Measurements from ENCODE around the gene C11orf98.
A peak's percentile ranks its signal among the peaks of the same experiment; 100 is the strongest.
"Not testable (repeated sequence)": the region's sequence is repeated elsewhere in the genome, so short reads cannot be mapped to it uniquely, and the experiment has no call there.

Gene C11orf98

DNA sequence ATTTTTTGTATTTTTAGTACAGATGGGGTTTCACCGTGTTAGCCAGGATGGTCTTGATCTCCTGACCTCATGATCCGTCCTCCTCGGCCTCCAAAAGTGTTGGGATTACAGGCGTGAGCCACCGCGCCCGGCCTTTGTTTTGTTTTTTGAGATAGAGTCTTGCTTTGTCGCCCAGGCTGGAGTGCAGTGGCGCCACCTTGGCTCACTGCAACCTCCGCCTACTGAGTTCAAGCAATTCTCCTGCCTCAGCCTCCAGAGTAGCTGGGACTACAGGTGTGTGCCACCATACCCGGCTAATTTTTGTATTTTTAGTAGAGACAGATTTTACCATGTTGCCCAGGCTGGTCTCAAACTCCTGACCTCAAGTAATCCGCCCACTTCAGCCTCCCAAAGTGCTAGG is 14.7 kb downstream of the C11orf98 start:
- DNase-seq (ENCODE audit: low read depth) = not testable (repeated sequence)

DNA sequence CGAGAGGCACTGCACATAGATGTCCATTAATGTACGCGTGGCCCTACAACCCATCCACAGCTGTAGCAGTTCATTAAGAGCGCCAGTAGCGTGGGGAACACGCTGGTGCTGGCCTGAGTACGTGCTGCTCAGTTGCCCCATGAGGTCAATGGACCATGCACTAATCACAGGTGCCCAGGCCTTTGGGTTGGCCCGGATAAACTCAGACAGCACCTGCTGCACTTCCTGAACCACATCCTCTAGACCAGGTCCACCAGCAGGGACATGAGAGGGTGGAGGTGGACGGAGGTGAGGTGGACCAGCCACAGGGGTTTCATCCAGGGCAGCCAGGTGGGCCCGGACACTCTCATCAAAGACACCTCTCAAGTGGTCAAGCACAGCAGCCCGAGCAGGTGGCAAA is 15.5 kb downstream of the C11orf98 start:
- DNase-seq (ENCODE audit: low read depth) = no peak

DNA sequence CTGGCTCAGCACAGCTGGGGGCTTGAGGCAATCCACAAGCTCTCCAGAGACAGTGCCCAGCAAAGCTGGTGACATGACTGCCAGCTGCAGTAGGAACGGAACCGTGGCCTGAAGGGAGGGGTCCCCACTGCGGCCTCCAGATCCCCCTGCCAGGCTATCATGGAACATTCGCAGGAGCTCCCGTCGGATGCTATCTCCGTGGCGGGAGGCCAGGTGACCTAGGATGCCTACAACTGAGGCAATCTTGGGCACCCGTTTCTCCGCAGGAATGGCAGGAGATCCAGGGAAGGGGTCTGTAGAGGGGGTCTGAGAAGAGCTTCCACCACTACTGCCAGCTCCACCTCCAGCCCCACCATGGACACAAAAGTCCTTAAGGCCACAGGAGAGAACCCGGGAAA is 16.0 kb downstream of the C11orf98 start:
- no peak for DNase-seq (ENCODE audit: low read depth)

DNA sequence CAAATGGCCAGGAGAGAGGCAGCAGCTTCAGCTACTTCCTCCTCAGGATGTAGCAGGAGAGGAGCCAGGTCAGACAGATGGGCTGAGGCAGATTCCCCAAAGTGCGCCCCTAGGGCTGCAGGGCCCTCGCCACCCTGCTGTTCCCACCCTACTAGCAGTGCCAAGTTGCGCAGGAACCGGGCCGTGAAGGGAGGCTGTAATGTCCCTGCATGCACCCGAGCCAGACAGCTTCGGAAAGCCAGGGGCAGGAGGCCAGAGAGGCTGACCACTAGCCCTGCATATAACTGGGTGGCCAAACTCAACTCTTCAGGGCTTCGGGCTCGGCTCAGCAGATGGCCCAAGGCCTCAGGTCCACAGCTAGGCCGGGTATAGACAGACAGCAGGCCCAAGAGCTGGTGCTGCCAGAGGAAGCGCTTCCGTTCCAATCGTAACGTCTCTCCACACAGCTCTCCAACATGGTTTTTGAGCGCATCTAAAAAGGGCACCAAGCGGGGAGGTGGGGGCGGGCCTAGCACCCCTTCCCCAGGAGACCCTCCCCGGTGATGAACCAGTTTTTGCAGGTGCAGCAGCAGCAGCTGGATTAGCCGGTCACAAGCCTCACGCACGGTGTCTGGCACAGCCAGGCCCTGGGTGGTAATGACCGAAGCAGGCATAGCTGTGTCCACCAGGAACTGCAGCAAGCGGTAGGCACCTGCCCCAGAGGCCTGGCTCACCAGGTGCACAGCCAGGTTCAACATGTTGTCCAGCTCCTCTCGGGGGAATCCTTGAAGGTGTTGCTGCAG is 16.6 kb downstream of the C11orf98 start:
- no peak for DNase-seq (ENCODE audit: low read depth)

DNA sequence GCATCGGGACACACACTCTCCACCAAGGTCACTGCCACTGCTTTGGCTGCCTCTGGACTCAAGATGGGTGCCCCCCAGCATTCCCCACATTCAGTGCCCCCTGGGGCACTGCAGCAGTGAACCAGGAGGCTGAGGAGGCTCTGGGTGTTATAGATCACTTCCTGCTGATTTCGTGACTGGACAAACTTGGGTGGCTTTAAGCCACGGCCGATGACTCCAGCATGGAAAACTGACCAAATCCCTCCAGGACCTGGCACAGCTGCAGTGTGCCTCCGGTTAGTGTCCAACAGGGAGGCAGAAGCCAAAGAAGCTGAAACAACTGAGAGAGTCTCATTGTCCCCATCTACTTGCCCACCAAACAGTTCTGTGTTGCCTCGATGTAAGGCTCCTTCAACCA is 17.4 kb downstream of the C11orf98 start:
- no peak for DNase-seq (ENCODE audit: low read depth)

DNA sequence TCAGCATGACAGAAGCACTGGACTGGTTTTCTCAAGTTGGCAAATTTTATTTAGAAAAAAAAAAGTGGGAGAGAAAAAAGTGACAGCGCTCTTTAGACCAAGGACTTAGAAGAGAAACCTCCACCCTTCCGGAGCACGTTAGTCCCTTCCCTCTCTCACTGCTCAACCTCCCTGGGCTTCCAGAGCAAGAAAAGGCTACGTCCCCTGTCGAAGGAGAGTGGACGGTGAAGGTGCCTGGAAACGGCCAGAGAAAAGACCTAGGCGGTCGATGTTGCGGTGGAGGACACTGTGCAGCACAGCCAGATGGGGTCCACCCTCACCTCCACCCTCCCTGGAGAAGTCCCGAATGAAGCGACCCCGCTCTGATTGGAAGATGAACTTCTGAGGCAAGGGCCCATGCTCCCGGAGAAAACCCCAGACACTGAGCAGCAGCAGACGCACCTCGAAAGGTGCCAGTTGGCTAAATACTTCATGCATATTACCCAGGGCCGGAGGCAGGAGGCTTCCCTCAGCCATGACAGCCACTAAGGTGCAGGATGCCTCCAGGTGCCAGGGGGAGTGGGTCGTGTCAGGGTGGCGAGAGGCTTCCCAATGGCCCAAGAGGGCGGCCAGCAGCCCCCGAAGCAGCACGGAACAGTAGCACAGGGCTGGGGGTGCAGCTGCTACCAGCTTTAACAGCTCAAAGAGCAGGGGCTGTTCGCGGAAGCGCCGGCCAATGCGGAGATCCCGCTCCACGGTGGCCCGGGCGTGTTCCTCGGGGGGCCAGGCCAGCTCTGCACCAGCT is 18.0 kb downstream of the C11orf98 start:
- no peak for DNase-seq (ENCODE audit: low read depth)

DNA sequence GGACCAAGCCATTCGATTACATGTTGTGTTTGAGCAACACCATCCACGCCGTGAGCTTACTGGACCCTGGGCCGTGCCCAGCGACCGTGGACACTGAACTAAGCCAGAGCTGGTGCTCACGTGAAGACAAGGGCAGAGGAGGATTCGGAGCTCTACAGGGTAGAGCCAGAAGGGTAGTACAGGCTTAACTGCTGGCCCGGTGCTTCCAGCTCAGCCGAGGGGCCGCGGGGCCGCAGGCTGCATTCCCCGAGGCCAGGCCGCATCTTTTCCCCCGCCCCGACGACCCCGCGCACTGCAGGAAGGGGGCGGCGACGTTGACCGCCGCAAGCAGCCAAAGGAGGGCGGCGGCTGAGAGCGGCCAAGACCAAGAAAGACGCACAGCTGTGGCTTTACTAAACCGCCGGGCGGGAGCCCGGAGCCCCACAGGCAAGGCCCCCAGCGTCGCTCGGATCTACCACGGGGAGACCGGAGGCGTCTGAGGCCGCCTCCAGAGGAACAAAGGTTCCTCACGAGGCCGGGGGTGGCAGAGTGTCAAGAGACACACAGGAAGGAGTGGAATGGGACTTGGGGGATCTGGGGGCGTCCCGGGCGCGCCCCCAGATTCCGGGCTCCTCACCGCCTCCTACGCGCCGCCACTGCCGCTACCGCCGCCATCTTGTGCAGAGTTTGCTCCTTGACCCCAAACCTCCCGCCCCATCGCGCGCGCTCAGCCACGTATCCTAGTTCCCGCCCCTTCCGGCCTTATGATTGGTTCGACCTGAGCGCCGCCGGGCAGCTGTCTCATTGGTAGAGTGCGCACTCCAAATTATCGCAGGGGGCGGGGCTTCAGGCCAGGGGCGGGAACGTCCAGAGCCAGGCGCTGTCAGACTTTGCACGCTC is 18.8 kb downstream of the C11orf98 start, which contains the start of gene GANAB:
Gene GANAB, minus strand, starts transcription at position 668 of the 879 bp plus-strand sequence. Its CDS starts 14 bp downstream, at position 654.
- peak; percentile 100 for DNase-seq (ENCODE audit: low read depth)

DNA sequence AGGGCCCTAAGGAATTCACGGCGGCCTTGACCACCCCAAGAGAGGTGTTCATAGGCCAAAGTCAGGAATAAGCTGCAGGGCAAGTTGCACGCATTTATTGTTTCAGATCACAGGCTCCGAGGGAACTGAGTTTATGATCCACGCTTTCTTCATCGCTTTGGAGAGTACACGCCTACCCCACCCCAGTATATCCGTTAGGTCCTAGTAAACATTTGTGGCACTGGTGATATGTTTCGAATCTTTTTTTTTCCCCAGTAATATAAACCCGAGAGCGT is 19.4 kb downstream of the C11orf98 start:
- DNase-seq (ENCODE audit: low read depth) = no peak

DNA sequence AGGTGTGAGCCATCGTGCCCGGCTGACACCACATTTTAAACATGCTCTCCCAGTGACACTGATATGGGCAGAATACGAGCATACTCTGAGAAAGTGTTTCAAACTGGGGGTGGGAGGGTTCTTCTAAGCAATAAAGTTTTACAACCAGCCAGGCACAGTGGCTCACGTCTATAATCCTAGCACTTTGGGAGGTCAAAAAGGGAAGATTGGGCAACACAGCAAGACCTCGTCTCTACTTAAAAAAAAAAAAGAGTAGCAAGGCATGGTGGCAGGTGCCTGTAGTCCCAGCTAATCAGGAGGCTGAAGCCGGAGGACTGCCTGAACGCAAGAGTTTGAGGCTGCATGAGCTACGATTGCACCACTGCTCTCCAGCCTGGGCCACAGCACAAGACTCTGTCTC is 20.8 kb downstream of the C11orf98 start:
- DNase-seq (ENCODE audit: low read depth) = no peak

DNA sequence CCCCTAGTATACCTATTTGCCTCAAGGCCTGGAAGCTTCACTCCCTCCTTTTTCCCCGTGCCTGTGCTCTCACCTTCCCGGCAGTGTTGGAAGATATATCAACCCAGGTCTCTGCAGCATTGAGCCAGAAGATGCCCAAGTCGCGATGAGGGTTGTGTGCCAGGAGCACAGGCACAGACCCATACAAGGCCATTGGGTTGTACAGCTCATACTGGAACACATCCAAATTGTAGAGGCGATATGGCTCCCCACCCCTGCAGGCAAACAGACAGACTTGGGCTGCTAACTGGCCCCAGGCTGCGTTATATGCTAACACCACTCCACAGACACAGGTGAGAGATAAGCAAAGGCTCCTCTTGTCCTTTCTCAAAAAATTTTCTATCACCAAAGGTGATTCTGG is 32.5 kb downstream of the C11orf98 start:
- DNase-seq (ENCODE audit: low read depth) = no peak

DNA sequence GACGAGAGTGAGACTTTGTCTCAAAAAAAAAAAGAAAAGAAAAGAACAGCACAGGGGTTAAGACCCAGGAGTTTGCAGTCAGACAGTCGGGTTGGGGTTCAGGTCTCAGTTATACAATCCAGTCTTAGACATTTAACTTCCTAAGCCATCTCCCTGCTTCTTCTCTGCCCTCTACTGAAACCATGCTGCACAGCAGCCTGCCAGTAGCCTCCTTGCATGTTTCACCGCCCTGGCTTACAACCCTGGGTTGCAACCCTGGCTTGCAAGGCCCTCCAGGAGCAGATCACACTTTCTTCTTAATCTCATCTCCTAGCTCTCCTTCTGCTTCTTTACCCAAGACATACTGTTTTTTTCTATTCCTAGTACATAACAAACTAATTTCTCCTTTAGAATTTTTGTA is 37.3 kb downstream of the C11orf98 start:
- no peak for DNase-seq (ENCODE audit: low read depth)

DNA sequence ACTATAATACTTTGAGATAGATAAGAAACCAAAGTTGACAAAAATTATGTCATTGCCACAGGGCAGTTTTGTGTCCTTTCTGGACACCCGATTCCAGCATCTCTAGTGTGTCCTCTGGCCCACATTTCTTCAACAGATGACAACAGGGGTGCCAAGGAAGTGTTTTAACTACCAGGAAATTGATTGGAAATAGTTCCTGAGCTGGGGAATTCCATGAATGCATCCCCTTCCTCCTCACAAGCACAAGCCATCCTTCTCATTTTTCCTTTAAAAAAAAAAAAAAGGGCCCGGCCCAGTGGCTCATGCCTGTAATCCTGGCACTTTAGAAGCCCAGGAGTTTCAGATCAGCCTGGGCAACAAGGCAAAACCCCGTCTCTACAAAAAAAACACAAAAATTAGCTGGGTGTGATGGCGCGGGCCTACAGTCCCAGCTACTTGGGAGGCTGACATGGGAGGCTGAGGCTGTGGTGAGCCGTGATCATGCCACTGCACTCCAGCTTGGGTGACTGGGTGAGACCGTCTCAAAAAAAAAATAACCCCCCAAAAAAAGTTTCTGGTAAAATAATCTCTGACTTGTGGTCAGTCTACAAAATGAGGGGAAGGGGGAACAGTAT is 42.4 kb downstream of the C11orf98 start:
- no peak for DNase-seq (ENCODE audit: low read depth)

DNA sequence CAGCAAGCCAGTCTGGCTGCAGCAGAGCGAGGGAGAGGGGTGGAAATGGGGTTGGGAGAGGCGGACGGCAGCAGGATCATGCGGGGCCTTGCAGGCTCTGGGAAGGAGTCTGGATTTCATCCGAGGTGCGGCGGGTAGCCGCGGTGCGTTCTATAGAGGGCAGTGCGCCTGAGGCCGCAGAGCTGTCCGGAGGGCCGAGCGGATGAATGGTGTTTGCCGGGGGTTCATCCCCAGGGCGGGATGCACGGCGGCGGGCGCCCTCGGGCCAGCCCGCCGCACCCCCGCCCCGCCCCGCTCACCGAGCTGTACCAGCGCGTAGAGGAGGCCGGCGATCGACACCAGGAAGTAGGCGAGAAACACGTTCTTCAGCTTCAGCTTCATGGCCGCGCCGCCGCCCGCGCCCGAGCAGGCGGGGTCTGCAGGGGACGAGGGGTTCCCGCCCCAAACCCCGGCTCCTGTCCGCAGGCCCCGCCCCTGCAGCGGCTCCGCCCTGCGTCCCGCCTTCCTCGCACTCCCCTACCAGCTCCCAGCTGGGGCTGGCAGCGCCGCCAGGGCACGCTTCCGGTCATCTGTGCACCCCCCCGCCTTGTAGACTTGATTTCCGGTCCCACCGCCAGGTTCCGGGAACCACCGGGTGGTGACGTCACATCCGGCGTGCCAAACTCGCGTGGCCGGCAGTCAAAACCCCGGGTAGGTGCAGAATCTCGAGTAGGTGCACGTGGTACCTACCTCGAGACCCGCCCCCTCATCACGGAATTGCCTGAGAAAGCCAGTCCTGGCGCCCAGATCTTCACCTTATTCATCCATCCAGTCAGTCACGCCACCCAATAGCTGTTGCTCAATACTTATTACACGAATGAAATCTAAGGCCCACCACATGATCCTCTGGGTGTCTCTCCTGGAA is 43.2 kb downstream of the C11orf98 start, which contains the start of gene B3GAT3:
Gene B3GAT3, minus strand, starts transcription at position 420 of the 904 bp plus-strand sequence. Its CDS starts 39 bp downstream, at position 381.
- DNase-seq (ENCODE audit: low read depth) = peak; percentile 90

DNA sequence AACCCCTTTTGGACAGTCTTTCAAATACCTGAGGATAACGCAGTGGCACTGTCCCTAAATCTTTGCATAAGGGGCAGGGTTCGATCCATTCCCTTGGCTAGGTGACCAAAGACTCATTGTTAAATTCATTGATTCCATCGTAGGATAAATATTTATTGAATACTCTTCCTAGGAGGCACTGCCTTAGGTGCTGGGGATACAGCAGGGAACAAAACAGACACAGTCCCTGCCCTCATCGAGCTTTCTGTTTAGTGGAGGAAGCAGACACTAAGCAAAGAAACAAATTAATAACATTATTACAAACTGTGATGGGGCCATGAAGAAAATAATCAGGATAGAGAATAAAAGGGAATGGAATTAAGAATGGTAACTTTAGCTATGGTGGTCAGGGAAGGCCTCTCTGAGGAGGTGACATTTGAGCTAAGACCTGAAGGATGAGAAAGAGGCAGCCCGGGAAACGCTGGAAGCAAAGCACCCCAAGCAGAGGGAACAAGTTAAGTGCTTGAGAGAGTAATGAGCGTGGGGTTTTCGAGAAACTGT is 43.9 kb downstream of the C11orf98 start:
- DNase-seq (ENCODE audit: low read depth) = no peak

DNA sequence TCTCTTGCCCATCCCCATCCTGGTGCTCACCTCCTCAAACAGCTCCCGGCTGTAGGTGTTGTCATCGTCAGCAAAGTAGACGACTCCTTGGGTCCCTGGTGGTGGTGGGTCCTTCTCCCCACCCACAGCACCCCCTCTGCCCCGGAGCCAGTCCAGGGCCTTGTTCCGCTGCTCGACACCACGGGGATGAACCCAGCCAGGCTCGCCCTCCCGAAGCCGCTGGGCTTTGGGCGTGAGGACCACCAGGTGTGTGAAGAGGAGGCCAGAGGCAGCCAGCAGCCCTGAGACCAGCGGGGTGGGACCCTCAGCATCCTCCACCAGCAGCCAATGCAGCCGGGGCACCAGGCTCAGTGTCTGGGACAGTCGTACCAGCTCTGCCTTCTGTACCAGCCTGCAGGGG is 48.1 kb downstream of the C11orf98 start:
- not testable (repeated sequence) for DNase-seq (ENCODE audit: low read depth)

DNA sequence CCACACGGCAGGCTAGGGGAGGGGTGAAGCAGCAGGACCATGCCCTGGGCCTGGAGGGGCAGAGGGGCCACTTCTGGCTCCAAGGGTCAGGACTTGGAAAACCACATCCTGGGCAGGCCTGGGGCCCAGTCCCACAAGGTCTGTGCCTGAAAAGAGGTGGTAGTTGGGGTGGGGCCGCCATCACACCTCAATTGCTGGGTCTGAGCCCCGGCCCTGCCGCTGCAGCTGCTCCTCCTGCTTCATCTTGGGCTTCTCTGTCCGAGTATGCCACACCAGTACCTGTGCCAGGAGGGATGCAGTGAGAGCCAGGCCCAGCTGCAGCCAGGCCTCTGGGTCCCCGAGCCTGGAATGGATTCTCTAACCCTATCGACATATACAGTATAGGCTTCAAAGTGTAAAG is 49.5 kb downstream of the C11orf98 start:
- no peak for DNase-seq (ENCODE audit: low read depth)

DNA sequence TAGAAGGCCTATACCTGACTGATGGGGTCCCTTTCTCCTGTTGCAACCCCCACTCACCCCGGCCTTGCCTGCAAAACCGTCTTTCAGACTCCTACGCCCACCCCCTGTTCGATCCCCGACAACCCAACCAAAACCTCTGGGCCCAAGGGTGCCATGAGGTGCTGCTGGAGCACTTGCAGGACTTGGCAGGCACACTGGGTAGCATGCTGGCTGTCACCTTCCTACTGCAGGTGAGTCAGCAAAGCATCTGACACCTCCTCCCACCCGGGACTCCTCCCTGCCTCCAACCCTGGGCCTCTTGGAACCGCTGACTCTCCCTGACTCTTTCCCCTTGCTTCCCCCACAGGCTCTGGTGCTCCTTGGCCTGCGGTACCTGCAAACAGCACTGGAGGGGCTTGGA is 50.7 kb downstream of the C11orf98 start:
- no peak for DNase-seq (ENCODE audit: low read depth)

DNA sequence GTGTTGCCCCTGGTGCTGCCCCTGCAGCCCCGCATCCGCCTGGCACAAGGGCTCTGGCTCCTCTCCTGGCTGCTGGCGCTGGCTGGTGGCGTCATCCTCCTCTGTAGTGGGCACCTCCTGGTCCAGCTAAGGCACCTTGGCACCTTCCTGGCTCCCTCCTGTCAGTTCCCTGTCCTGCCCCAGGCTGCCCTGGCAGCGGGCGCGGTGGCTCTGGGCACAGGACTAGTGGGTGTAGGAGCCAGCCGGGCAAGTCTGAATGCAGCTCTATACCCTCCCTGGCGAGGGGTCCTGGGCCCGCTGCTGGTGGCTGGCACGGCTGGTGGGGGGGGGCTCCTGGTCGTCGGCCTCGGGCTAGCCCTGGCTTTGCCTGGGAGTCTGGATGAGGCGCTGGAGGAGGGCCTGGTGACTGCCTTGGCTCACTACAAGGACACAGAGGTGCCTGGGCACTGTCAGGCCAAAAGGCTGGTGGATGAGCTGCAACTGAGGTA is 51.7 kb downstream of the C11orf98 start:
- DNase-seq (ENCODE audit: low read depth) = no peak
